Stimulated activated naive B cell treated with anti-CD40 and anti-IgM and Interleukin-4, amounts not matched to agents 10 μg/mL and 1 μg/mL and 100 μg/mL, for 72 hours (primary cell): Measurements from ENCODE around the gene PSG7.
"Not testable (repeated sequence)": the region's sequence is repeated elsewhere in the genome, so short reads cannot be mapped to it uniquely, and the experiment has no call there.

Source experiments
- ATAC-seq, 2 donors: fragments of 150-1000 bp; cut with Tn5 transposase; replicated peaks; 2 replicates each; pipeline ENCODE4 v1.10.0; 2021; ENCODE audit warnings: moderate library complexity in 1 of 2
- DNase-seq: peaks from one replicate; pipeline ENCODE4 v3.0.0; 2021
- H3K27ac Mint-ChIP-seq: one replicate; pipeline ENCODE4 v1.8.0; 2022; ENCODE audit warnings: mild to moderate bottlenecking, mixed read lengths
- H3K27me3 Mint-ChIP-seq, 2 donors: one replicate each; pipeline ENCODE4 v1.8.0; 2022; ENCODE audit warnings: mixed read lengths in 2 of 2
- H3K36me3 Mint-ChIP-seq, 2 donors: one replicate each; pipeline ENCODE4 v1.8.0; 2022; ENCODE audit warnings: mixed read lengths in 2 of 2, mild to moderate bottlenecking in 1 of 2
- H3K4me1 Mint-ChIP-seq, 2 donors: one replicate each; pipeline ENCODE4 v1.8.0; 2022; ENCODE audit warnings: mixed read lengths in 2 of 2, mild to moderate bottlenecking in 1 of 2
- H3K4me3 Mint-ChIP-seq, 2 donors: one replicate each; pipeline ENCODE4 v1.8.0; 2022; ENCODE audit warnings: mild to moderate bottlenecking in 2 of 2, mixed read lengths in 2 of 2, moderate library complexity in 1 of 2
- H3K9me3 Mint-ChIP-seq, 2 donors: one replicate each; pipeline ENCODE4 v1.8.0; 2022; ENCODE audit warnings: mixed read lengths in 2 of 2, mild to moderate bottlenecking in 1 of 2

The PSG7 gene

DNA sequence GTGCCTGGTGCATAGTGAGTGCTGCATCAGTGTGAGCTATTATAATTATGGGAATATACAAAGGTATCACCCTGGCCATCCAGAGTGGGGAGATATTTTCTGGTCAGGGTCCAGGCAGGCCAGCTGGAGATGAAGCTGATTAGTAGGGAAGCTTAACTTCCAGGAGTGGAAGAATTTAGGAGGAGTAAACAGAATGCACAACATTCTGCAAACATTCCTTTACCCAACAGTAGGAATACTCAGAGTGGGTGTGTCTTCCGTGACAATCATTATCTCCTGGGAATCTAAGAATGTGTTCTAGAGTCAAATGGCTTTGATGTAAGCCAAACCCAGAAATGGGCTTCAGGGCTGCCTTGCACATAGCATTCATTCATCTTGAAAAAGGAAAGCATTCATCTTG lies 38.4 kb downstream of the PSG7 start:
- not testable (repeated sequence) for ATAC-seq, H3K36me3 Mint-ChIP-seq, H3K27ac Mint-ChIP-seq, H3K9me3 Mint-ChIP-seq, H3K4me3 Mint-ChIP-seq, DNase-seq, H3K4me1 Mint-ChIP-seq
- H3K27me3 Mint-ChIP-seq = peaks cover 17 to 28% of the 10 kb centered on the region in 2 donors

- ATAC-seq, H3K9me3 Mint-ChIP-seq, H3K4me3 Mint-ChIP-seq, H3K36me3 Mint-ChIP-seq, H3K27ac Mint-ChIP-seq, DNase-seq, H3K4me1 Mint-ChIP-seq: not testable (repeated sequence)
- peaks cover 16 to 26% of the 10 kb centered on the region in 2 donors for H3K27me3 Mint-ChIP-seq
Observed at GRCh38 chr19:42897729-42898128, 39.3 kb downstream of the PSG7 start.

- H3K27ac Mint-ChIP-seq, ATAC-seq, H3K4me1 Mint-ChIP-seq: not testable (repeated sequence)
Observed at GRCh38 chr19:42890446-42890845, 46.6 kb downstream of the PSG7 start.

GRCh38 chr19:42887876-42888445 lies 49.0 kb downstream of the PSG7 start:
- H3K4me3 Mint-ChIP-seq, H3K9me3 Mint-ChIP-seq, H3K27ac Mint-ChIP-seq, DNase-seq, H3K36me3 Mint-ChIP-seq, ATAC-seq, H3K4me1 Mint-ChIP-seq: not testable (repeated sequence)
- peaks cover 35 to 36% of the 10 kb centered on the region in 2 donors for H3K27me3 Mint-ChIP-seq

More at GRCh38 chr19:42890446-42890845, 46.6 kb downstream of the PSG7 start:
- not testable (repeated sequence) for H3K4me3 Mint-ChIP-seq, H3K9me3 Mint-ChIP-seq, H3K36me3 Mint-ChIP-seq, DNase-seq
- H3K27me3 Mint-ChIP-seq = peaks cover 13 to 15% of the 10 kb centered on the region in 2 donors

DNA sequence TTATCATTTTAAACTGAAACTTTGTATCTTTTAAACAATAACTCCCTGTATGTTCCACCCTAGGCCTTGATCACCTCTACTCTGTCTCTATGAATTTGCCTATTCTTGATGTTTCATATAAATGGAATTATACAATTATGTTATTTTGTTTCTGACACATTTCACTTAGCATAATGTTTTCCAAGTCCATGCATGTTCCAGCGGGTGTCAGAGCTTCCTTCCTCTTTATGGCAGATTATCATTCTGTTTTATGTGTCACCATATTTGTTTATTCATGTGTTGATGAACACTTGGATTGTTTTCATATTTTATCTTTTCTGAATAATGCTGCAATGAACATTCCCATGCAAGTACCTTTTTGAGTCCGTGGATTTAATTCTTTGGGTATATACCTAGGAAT lies 54.3 kb downstream of the PSG7 start:
- not testable (repeated sequence) for H3K9me3 Mint-ChIP-seq, H3K27ac Mint-ChIP-seq

DNA sequence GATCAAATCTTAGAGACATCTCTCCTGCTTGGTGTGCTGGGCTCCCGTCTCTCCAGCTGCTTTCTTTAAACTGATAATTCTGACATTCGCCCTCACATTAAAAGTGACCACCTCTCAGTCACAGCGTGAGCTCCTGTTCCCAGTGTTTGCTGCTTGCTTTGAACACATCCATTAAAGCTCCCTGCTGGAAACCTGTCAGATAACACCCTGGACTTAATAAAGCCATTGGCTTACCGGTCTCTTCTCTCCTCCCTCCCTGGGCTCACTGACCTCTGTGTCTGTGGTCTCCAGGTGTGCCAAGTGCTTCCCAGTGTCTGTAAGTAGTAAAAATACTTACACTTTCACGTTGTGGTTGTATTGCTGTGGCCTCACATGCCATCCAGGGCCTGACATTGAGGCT lies 55.0 kb downstream of the PSG7 start:
- not testable (repeated sequence) for H3K27ac Mint-ChIP-seq, H3K4me3 Mint-ChIP-seq, H3K36me3 Mint-ChIP-seq, H3K9me3 Mint-ChIP-seq, DNase-seq, ATAC-seq, H3K4me1 Mint-ChIP-seq
- peaks cover 54 to 61% of the 10 kb centered on the region in 2 donors for H3K27me3 Mint-ChIP-seq

More for the DNA sequence above, 54.3 kb downstream of the PSG7 start:
- not testable (repeated sequence) for H3K4me1 Mint-ChIP-seq, DNase-seq, H3K36me3 Mint-ChIP-seq, ATAC-seq, H3K4me3 Mint-ChIP-seq
- H3K27me3 Mint-ChIP-seq = peaks cover 58 to 64% of the 10 kb centered on the region in 2 donors

DNA sequence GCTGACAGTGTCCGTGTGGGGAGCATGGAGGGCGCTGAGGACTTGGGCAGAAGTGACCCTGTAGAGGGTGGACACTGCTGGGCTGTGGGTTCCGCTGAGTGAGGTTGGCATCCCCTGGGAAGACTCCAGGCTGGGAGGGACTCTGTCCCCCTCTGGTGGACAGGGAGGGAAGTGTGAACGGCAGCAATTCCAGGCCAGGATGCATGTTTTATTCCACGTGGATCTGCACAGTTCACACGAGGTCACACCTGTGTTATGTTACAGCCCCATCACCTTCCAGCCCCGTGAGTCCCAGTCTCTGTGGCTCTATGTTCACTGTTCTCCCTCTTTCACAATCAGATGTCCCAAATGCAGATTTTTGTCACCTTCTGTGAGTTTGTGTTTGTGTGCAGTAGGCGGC lies 55.7 kb downstream of the PSG7 start:
- H3K36me3 Mint-ChIP-seq, H3K4me1 Mint-ChIP-seq, H3K27ac Mint-ChIP-seq, ATAC-seq, DNase-seq, H3K4me3 Mint-ChIP-seq, H3K9me3 Mint-ChIP-seq: not testable (repeated sequence)
- peaks cover 53 to 59% of the 10 kb centered on the region in 2 donors for H3K27me3 Mint-ChIP-seq

DNA sequence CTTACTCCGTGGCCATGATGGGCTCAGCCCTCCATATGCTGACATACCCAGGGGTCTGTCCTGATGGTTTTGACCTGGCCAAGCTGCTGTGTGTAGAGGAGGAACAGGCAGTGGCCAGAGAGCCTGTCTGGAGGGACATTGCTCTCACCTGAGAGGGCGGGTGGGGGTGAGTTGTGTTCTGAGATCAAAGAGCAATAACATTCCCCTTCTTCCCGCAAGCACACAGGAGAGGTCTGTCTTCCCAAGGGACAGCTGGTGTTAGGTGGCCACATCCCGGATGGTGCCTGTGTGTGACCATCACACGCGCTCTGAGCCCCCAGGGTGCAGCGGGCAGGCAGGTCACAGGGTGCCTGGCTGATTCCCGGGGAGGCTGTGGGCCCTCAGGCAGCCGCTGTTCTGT lies 56.4 kb downstream of the PSG7 start:
- not testable (repeated sequence) for DNase-seq

DNA sequence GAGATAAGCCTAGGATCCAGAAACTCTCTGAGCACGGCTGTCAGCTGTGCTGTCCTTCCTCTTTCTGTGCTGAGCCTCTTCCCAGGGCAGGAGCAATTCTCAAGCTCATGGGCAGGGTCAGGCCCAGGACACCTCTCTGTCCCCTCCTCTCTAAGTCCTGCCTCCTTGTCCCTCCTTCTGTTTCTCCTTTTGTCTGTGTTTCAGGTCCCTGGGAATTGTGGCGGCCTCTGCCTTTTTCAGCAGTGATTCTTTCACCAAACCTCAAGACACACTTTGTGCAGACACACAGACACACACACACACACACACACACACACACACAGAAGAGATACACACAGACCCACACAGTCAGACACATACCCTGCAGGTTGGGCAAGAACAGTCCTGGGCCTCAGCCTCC lies 57.4 kb downstream of the PSG7 start, which contains the start of gene PSG1:
PSG1 (minus strand) TSS at position 101 of the 400 bp plus-strand sequence. CDS start 132 bp downstream, outside the sequence.
- peaks cover 37 to 42% of the 10 kb centered on the region in 2 donors for H3K27me3 Mint-ChIP-seq
- DNase-seq (no peak), ATAC-seq (no peak)
- H3K27ac Mint-ChIP-seq = no peak within 1 kb of the TSS
- no peaks in the 10 kb centered on the region for H3K36me3 Mint-ChIP-seq
- H3K4me1 Mint-ChIP-seq = no peaks in the 10 kb centered on the region
- H3K9me3 Mint-ChIP-seq = peaks cover 0 to 5% of the 10 kb centered on the region in 2 donors
- H3K4me3 Mint-ChIP-seq = no peak within 1 kb of the TSS

More for the DNA sequence above, 56.4 kb downstream of the PSG7 start:
- H3K4me1 Mint-ChIP-seq, ATAC-seq, H3K36me3 Mint-ChIP-seq, H3K4me3 Mint-ChIP-seq, H3K9me3 Mint-ChIP-seq, H3K27ac Mint-ChIP-seq: not testable (repeated sequence)
- peaks cover 47 to 52% of the 10 kb centered on the region in 2 donors for H3K27me3 Mint-ChIP-seq

- not testable (repeated sequence) for ATAC-seq, H3K36me3 Mint-ChIP-seq, H3K9me3 Mint-ChIP-seq, H3K4me3 Mint-ChIP-seq, H3K4me1 Mint-ChIP-seq, DNase-seq, H3K27ac Mint-ChIP-seq
- H3K27me3 Mint-ChIP-seq = peaks cover 23 to 24% of the 10 kb centered on the region in 2 donors
Observed at GRCh38 chr19:42876596-42876995, 60.4 kb downstream of the PSG7 start.

DNA sequence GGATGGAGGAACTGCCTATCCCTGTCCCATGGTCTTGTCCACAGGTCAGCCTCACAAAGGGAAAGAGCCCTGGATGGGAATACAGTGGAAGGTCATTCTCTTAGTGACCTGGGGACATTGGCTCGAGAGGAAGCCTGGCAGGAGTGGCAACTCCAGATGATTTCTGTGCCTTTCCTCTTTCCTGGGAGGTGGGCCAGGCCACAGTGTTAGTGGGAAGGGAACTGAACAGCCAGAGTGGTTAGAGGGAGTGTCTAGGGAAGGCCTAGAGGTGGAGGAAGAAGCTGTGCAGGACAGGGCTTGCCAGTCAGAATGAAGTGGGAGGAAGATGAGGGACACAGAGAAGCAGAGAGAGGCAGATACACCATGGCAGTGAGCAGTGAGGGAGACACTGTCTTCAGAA lies 61.1 kb downstream of the PSG7 start:
- not testable (repeated sequence) for H3K27ac Mint-ChIP-seq, H3K4me3 Mint-ChIP-seq, ATAC-seq, H3K36me3 Mint-ChIP-seq, DNase-seq, H3K9me3 Mint-ChIP-seq, H3K4me1 Mint-ChIP-seq
- peaks cover 18 to 19% of the 10 kb centered on the region in 2 donors for H3K27me3 Mint-ChIP-seq

GRCh38 chr19:42874901-42875813 lies 61.9 kb downstream of the PSG7 start:
- not testable (repeated sequence) for H3K36me3 Mint-ChIP-seq, H3K9me3 Mint-ChIP-seq, H3K4me3 Mint-ChIP-seq, ATAC-seq, H3K4me1 Mint-ChIP-seq, DNase-seq, H3K27ac Mint-ChIP-seq
- peaks cover 10 to 12% of the 10 kb centered on the region in 2 donors for H3K27me3 Mint-ChIP-seq

DNA sequence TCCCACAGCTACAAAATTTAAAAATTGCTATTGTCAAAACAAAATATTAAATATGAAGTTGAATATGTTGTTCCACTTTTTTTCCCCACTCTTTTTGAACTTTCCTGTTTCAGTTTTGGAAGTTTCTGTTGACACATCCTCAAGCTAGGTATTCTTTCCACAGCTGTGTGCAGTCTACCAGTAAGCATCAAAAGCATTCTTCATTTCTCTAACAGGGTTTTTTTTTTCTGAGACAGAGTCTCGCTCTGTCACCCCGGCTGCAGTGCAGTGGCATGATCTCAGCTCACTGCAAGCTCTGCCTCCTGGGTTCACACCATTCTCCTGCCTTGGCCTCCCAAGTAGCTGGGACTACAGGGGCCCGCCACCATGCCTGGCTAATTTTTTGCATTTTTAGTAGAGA lies 62.9 kb downstream of the PSG7 start:
- H3K4me1 Mint-ChIP-seq, DNase-seq, H3K36me3 Mint-ChIP-seq, H3K4me3 Mint-ChIP-seq, H3K9me3 Mint-ChIP-seq, ATAC-seq, H3K27ac Mint-ChIP-seq: not testable (repeated sequence)
- H3K27me3 Mint-ChIP-seq = peaks cover under 1 to 17% of the 10 kb centered on the region in 2 donors
